HepG2 (cell line): ENCODE data around the gene ZBTB26. TPM values are rescaled to one million over a fixed set of nuclear protein-coding genes. Genes with fewer than 3 reads are reported as not detected.

Experiments used
- AHR ChIP-seq: IDR thresholded peaks from 2 replicates; pipeline ENCODE4 v1.6.1; 2018; ENCODE audit warnings: missing genetic modification reagents, missing compliant biosample characterization
- CCAR2 ChIP-seq: fragments of 200-400 bp; formaldehyde crosslinking; optimal IDR thresholded peaks from 2 replicates; pipeline ENCODE3; 2018; ENCODE audit warnings: low read depth, mild to moderate bottlenecking, low read length, moderate library complexity
- DZIP1 ChIP-seq: sonication (generic); formaldehyde crosslinking; IDR thresholded peaks from 2 replicates; pipeline ENCODE4 v1.5.0; 2020; ENCODE audit warnings: mild to moderate bottlenecking, missing genetic modification reagents
- MTF1 ChIP-seq: sonication (generic); formaldehyde crosslinking; IDR thresholded peaks from 2 replicates; pipeline ENCODE4 v1.5.0; 2020; ENCODE audit warnings: missing genetic modification reagents
- ZNF383 ChIP-seq: sonication (generic); formaldehyde crosslinking; IDR thresholded peaks from 2 replicates; pipeline ENCODE4 v1.4.0; 2020; ENCODE audit warnings: missing genetic modification reagents, mild to moderate bottlenecking, borderline replicate concordance
- ZNF574 ChIP-seq: sonication (generic); formaldehyde crosslinking; IDR thresholded peaks from 2 replicates; pipeline ENCODE4 v1.4.0; 2020; ENCODE audit warnings: missing genetic modification reagents
- ZNF614 ChIP-seq: IDR thresholded peaks from 2 replicates; pipeline ENCODE4 v1.6.1; 2018; ENCODE audit warnings: missing biosample characterization, missing genetic modification reagents, inconsistent platforms, borderline replicate concordance
- ZNF704 ChIP-seq: sonication (generic); formaldehyde crosslinking; IDR thresholded peaks from 2 replicates; pipeline ENCODE4 v1.8.1; 2023; ENCODE audit warnings: mild to moderate bottlenecking, inconsistent platforms, moderate library complexity, missing genetic modification reagents, borderline replicate concordance
- ZNF766 ChIP-seq: sonication (generic); formaldehyde crosslinking; IDR thresholded peaks from 2 replicates; pipeline ENCODE4 v1.5.0; 2020; ENCODE audit warnings: missing genetic modification reagents, borderline replicate concordance
- ZNF816 ChIP-seq: sonication (generic); formaldehyde crosslinking; IDR thresholded peaks from 2 replicates; pipeline ENCODE4 v1.8.0; 2022; ENCODE audit warnings: missing genetic modification reagents, mild to moderate bottlenecking, borderline replicate concordance
- polyA plus RNA-seq, 8 experiments: library from polyadenylated mRNA; depleted of rRNA in 3 of 8; stranded (reverse) in 7 of 8; unstranded in 1 of 8; fragments of >200 nt; fragmentation: Illumina TruSeq in 4 of 8; extraction: Trizol in 4 of 8; gene quantifications; 2 replicates each; pipeline versions ENCODE4 v1.2.1 to v1.2.3, GENCODE V29; 2011 to 2016; ENCODE audit warnings: low read depth in 4 of 8, missing spikeins in 1 of 8, mixed read lengths in 1 of 8; ENCODE audit not compliant: insufficient read depth in 1 of 8
- total RNA-seq, 5 experiments: library from RNA; depleted of rRNA; stranded (reverse); fragments of >200 nt; fragmentation: Illumina TruSeq; extraction: Trizol; gene quantifications; 2 replicates each; pipeline ENCODE4 v1.2.3, GENCODE V29; 2016; ENCODE audit warnings: low read depth in 1 of 5

Gene ZBTB26
- total and polyA plus RNA-seq, 2 of the 13 experiments (the other 11 are each of a cell fraction or from before 2014, with no cell fraction given), result 4.5 to 8.6 TPM

- TF ChIP-seq DZIP1 (CRISPR knock-in tag), result no peak
- TF ChIP-seq ZNF816, result no peak
- TF ChIP-seq ZNF574 (CRISPR knock-in tag), result no peak
- no peak for TF ChIP-seq AHR (CRISPR knock-in tag)
- no peak for TF ChIP-seq ZNF614 (CRISPR knock-in tag)
- no peak for TF ChIP-seq CCAR2
- TF ChIP-seq ZNF704 (CRISPR knock-in tag), result no peak
- no peak for TF ChIP-seq ZNF766 (CRISPR knock-in tag)
- TF ChIP-seq ZNF383 (CRISPR knock-in tag), result no peak
- no peak for TF ChIP-seq MTF1 (CRISPR knock-in tag)
These were observed 19.7 kb upstream of the ZBTB26 start (continued) for GRCh38 chr9:122951056-122951455.
